Amniotic epithelial cell (primary cell): Measurements from ENCODE around the gene C9orf50.
A peak's percentile ranks its signal among the peaks of the same experiment; 100 is the strongest.

Experiments used
- DNase-seq: peaks from one replicate; pipeline ENCODE4 v3.0.0-alpha.2; 2010; ENCODE audit warnings: low read depth

C9orf50 gene

DNA sequence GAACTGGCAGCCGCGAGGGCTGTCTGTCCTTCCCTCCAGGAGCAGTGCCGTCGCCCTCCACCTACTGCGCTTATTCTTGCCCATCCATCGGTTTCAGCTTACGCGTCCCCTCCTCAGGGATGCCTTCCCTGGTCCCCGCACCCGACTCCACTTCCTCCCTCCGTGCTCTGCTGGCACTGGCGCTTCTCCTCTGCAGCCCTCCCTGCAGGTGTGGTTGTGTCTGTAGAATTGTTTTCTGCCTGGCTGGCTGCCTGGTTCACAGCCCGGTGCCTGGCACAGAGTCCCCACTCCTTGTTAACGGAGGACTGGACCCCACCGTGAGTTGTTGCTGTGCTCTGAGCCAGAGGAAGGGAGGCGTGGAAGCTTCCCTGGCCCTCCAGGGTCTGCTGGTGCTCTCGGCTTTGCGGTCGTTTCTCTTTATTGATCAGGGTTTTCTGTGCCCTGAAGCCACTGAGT, 10.8 kb upstream of the C9orf50 start:
- no peak for DNase-seq

DNA sequence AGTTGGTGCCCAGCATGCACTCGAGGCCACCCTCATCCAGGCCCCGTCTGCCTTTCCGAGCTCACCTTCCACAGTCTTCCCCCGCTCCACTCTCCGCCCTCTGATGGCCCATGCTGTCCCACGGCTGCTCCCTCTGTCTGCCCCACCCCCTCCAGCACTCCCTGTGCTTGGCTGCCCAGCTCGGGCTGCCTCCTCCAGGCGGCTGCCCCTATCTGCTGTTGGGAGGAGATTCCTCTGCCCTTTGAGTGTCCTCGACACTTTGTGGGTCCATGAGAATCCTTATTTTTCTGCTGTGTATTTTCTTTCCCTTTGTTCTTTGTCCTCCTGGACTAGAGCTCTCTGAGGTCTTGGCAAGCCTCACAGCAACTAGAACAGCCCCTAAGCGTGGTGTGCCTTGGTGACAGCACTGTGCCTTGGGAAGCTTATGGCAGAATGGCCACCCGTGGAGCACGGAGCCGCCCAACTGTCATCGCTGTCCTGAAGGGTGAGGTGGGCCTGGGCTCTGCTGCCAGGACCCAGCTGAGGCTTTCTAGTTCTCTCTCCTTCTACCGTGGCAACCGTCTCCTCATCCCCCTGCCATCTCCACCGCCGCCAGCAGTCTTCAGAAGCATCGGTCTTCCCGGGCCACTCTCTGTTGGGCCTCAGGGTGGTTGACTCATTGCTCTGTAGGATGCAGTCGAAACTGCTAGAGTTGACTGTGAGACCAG, 10.2 kb upstream of the C9orf50 start:
- no peak for DNase-seq

DNA sequence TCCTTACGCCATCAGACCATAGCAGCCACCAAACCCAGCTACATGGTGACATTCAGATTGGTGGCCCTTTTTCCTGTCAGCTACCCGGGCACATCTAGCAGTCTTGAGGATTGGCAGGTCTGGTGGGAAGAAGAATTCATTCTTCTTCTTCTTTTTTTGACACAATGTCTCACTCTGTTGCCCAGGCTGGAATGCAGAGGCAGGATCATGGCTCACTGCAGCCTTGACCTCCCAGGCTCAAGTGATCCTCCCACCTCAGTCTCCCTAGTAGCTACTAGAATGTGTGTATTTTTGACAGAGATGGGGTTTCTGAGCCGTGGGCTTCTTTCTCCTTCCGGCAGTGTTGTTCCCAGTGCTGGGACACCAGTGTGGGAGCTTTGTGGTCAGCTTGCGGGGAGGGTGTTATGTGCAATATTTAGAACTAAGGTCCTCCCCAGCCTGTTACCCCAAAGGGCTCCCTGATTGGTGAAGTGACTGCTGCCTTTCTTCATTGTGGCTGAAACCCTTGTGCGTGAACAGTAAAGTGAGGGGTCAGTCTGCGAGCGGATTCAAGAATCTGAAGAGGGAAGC, 8.4 kb upstream of the C9orf50 start:
- DNase-seq: no peak

DNA sequence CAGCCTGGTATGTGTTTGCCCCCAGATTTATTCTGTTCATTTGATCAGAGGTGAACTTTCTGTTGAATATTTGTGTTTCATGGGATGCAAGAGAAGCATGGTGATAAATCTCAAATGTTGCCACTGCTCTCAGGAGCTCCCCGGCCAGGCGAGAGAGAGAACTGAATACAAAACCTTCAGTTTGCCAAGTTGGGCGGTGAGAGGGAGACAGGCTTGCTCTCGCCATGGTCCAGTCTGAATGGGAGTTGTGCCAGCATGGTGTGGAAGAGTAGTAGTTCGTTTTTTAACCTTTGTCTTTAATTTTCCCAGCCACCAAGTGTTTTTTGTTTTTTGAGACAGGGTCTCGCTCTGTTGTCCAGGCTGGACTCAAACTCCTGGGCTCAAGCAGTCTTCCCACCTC, 7.8 kb upstream of the C9orf50 start:
- no peak for DNase-seq

DNA sequence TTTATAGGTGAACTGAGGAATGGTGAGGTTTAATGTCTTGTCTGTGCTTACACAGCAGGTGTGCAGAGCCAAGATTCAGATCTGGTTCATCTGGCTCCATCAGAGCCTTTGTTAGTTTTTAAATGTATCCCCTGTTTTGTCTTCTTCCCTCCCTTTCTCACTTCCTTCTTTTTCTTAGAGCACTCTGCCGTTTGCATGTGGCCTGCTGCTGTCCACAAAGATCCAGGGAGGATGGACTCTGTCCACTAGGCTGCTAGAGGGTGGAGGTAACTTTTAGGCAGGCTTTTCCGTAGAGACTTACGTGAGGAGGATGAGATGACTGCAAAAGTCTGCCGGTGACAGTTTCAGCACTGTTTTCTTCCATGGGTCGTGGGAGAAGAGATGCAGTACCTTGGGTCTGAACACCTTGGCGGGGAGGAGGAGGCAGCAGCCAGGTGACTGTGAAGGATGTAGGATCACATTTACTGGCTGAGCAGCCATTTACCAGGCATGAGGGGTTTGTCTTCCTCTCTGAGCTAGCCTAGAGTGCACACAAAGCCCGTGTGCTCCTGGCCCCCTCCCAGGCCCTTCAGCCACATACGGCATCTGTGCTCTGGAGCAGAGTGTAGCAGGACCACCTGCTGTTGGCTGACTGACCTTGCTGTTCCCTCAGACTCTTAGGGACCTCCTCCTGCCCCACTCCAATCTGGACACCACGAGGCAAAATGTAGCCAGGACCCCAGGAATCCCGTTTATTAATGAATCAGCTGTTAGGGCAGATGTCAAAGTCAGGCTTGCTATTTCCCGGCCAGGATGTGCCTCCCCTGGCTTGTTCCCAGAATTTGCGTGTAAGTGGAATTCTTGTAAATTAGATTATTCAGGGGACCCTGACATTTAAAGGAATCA, 6.9 kb upstream of the C9orf50 start:
- DNase-seq: no peak

DNA sequence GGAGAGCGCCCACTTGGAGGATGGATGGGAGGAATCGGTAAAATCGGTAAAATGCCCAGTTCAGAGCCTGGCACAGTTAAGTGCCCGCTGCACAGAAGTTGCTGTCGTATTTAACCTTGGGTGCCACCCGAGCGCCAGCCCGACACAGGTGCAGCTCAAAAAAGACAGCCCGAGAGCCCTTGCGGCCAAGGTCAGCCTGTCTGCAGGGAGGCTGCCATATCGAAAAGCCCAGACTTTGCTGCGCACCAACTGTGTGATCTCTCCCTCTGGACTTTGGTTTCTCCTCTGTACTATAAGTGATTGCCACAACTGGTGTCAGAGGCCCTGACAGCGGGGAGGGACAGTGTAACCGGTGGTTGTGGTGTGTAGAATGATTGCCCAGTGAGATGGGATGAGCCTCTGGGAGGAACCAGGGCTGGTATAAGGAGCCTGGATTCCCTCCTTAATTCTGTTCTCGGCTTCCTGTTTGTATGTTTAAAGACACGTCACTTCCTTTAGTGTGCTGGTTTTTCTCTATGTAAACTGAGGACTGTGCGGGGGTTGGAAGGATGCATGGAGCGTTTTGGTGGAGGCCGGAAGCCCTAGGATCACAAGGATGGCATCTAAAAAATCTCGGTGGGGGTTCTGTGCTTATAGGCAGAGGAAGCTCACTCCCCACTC, 5.9 kb upstream of the C9orf50 start:
- peak; percentile 74 for DNase-seq

DNA sequence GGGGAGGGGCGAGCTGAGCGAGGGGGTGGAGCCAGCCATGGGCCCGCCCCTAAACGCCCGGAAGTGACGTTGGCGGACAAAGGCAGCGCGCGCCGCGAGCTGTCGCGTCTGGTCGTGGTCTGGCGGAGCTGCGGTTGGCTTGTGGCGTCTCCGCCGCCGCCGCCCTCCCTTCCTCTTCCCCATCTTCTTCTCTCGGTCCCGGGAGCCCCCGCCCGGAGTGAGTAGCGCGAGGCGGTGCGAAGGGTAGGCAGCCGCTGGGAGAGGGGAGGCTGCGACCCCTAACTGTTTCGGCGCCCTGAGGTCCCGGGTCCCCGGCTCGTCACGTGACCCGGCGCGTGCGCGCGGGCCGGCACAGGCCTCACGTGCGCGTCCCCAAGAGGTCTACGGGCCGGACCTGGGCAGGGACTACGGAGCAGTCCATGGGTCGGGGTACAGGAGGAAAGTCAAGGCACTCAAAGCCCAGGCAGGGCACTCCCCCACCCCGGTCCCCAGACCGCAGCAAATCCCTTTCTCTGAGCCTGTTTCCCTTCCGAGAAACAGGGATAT, 5.3 kb upstream of the C9orf50 start, which contains the start of gene NTMT1:
Gene NTMT1 (plus strand): TSS at position 85 of the 546 bp plus-strand sequence. CDS start 6,541 bp downstream, outside the sequence.
- DNase-seq: peak; percentile 62

DNA sequence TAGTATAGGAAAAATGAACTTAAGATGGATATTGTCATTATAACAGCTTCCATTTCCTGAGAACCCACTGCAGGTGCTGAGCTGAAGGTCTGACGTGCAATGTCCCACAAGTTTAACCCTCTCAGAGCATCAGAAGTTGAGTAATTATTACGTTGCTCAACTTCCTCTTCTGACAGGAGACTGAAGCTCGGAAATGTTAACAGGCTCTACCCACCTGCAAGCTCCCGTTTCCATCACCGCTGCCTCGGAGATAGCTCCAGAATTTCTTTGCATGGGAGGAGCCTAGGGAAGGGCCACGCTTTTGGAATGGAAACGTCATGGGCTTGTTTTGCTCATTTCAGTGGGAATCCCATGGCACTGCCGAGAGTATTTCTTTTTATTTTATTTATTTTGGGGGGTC, 4.0 kb upstream of the C9orf50 start:
- peak; percentile 77 for DNase-seq

DNA sequence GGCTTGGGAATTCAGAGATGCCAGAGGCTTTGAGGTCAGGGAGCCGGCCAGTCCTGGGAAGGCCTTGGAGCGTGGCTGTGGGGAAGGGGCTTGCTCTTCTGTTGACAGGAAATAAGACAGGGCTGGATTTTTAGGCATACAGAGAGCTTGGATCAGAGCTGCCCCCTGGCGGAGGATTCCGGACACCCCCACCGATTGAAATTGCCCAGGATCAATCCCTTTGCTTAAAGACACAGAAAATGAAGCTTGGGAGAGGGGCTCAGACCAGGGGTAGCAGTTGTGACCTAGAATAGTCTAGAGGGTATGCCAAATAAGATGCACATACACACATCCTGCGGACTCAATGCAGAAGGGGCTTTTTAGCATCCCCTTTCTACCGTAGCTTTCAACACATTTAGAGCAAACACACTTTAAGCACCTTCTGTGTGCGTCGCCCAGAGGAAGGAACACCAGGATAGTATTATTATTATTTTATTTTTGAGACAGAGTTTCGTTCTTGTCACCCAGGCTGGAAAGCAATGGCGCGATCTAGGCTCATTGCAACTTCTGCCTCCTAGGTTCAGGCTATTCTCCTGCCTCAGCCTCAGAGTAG, 3.4 kb upstream of the C9orf50 start:
- peak; percentile 32 for DNase-seq

DNA sequence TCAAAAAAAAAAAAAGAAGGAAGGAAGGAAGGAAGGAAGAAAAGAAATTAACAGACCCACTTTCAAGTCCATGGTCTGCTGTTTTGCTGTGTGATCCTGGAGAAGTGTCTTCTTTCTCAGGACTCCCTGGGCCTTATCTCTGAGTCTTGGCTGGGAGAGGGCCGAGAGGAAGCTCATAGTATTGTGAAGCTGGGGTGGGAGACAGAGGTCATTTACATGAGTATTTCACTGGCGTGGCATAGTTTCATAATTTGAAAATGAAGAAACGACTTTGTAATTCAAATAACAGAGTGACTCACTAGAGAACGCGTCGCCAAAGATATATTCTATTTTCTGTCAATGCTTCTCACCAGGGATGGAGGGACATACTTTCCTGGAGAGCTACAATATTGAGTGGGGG, 2.4 kb upstream of the C9orf50 start:
- DNase-seq: peak; percentile 65

DNA sequence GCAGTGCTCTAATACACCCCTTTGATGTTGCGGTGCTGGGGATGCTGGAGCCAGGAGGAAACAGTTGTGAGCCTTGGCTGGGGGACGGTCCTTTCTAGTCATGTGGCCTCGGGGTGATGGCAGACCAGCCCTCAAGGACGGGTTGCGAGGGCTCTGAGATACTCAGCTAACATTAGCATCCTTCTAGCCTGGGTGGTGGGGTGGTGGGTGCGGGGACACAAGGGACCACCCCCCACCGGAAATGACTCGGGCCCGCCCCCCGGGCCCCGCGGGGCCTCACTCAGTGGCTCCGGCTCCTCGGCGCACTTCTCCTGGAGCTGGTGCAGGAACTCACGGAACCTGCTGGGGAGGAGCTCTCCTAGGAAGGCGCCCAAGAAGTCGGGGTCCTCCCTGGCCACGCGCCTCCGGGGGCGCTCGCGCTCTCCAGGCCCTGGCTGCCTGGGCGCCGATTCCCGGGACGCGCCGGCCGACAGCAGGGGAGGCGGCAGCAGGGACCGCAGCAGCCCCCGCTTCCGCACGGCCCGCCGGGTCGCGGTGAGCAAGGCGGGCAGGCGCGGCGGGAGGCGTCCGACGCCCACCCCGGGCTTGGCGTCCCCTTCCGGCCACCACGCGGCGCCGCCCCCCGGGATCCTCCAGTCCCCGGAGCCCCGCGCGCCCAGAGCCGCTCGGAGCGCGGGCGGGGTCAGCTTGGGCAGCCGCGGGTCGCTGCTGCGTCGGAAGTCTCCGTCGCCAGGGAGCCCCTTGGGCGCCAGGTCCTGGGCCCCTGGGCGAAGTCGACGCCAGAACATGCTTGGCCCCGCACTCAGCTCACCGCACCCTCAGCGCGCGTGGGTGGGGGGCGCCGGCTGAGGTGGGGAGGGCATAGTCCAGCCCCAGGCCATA, 873 bp downstream of the C9orf50 start:
- no peak for DNase-seq

DNA sequence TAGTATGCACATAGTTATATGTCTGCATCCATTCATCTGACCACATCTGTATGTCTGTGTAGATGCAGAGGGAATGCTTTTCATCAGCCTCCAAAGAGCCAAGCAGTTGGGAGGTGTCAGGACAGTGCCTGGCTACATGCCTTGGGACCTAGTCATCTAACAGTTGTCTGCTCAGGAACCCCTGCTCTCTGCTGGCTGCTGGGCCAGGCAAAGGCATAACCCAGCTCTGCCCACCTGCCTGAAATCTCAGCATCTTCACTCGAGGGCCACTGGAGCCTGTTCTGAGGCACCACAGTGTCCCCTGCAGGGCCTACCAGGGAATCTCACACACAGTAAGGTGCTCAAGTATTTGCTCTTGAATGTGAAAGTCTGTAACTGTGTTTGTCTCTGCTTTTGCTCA, 3.7 kb downstream of the C9orf50 start:
- peak; percentile 53 for DNase-seq

DNA sequence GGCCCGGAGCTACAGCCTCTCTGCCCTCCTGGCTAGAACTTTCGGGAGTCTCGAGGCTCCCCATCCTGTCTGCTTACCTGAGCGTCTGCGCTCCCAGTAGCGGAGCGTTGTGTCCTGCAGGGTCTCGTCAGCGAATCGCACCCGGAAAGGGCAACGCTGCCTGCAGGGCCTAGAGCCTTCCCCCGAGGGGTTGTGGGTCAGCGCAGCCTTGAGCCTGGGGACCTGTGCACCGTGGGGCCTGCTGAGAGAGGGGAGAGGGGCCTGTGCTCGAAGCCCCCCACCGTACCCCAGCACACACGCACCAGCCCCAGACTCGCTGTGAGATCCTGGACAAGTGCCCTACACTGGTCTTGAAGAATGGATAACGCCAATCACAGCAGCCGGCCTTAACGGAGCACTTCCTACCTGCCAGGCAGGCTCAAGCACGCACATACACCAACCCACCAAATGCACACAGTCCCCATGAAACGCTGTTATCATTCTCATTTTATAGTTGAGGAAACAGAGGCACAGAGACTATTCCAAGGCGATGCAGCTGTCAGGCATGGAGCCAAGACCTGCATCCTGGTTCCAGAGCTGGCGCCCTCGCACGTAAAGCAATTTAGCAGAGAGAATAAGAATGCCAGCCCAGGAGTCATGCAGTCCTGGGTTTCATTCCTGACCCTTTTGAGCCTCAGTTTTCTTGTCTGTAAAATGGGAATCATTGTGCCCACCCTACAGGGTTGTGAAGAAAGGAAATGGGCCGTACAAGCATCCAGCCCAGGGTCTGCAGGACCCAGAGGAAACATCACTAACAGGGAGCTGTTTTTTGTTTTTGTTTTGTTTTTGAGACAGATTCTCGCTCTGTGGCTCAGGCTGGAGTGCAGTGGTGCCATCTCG, 5.3 kb downstream of the C9orf50 start:
- DNase-seq: no peak

DNA sequence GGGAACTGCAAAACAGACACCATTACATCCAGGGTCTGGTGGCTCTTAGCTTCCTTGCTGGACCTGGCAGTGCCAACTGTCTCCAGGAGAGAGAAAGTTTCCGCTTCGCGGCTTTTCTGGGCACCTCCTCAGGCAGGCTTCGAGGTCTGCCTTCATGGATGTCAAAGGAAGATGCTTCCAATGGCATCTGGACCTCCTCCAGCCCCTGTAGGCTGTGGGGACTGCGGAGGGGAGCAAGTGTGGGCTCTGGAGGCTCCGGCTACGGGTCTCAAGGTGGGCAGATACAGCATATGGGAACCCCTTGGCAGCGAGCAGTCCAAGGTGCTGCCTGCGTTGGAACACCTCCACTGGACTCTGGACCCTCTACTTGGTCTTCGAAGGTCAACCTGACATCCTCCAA, 6.0 kb downstream of the C9orf50 start:
- DNase-seq: no peak

DNA sequence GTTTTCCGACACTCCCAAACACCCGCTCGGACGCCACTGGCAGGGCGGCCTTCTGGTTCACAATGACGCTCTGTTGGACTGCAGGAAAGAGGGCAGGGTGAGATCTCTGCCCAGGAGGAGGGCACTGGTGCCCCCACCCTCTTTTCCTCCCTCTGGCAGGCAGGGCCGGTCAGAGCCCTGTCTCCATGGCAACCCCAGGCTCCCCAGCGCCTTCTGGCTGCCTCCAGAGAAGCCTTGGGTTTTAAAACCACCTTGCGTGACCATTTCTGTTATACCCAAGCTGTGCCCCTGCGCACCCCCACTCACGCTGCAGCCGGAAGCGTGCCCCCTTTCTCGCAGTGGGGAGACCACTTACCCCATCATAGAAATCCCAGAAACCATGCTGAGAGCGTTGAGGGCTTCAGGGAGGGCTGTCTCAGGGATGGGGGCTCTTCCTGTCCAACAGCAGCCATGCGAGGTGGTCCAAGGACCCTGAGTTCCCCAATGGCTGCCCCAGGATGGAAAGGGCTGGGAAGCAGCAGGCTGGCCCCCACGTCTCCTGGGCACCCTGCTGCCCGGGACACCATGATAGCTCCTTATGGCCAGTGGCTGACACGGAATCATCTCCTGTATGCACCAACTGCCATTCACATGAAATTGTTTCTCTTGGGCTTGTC, 7.3 kb downstream of the C9orf50 start:
- no peak for DNase-seq

DNA sequence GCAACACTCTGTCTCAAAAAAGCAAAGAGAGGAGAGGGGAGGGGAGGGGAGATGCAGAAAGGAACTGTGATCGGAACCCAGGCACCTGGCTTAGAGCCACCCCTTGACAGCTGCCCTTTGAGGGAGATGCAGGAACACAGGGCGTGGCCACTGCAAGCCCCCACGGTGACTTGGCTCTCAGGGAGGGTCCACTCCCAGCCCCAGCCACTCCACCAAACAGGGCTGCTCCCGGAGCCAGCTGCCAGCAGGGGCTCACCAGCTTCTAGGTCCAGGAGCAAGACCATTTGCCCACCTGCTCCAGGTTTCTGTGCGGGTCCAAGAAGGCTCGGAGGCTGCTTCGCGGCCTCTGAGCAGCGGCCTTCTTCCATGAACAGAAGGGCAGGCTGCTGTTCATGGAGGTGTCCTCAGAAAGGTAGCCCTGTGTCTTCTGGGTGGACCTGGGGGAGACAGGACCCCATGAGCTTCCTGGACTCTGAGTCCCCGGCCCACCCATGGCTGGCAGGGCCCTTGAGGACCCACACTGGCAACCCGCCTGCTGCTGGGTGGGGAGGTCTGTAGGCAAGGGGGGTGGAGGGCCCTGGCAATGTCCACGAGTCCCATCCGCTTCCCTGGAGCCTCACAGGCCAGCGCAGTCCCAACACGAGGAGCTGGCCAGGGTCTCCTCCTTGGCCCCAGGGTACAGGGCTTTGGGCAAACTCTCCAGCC, 7.9 kb downstream of the C9orf50 start:
- DNase-seq: no peak

DNA sequence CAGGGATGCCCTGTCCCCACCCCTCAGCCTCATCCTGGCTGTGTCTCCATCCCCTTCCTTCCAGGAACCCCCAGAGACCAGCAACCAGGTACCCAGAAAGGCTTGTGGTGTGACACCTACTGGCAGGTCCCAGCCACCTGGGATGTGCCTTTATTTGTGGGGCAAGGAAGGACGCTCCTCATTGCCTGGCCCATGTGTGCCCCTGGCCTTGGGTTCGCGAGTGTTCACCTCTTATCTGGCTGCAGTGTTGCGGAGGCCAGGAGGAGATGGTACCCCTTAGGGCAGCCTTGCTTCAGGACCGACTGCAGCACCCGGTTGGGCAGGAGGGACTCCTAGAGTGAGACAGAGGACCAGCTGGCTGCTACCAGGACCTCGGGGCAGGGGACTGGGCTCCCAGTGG, 8.8 kb downstream of the C9orf50 start:
- DNase-seq: no peak

DNA sequence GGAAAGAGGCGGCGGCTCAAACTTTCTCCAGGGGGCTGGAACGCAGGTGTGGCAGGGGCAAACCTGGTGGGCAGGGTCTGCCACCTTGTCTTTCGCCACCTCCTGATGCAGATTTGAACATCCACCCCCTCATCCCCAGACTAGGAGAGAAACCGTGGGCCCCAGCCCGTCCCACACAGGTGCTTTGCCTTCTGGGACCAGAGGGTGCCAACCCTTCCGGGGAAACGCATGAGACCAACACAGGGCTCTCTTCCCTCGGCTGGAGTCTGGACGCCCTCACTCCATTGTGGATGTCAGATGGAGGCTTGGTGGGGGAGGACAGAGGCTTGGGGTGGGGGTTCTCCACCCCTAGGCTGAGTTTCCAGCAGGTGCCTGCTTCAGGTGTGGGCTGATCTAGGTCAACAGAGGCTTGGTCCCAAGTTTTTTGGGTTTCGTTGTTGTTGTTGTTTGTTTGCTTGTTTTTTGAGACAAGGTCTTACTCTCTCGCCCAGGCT, 9.5 kb downstream of the C9orf50 start:
- DNase-seq: no peak
